K562 (cell line): ENCODE results near the gene TBRG1. TPM values are rescaled to one million over a fixed set of nuclear protein-coding genes. Genes with fewer than 3 reads are reported as not detected.

Experiments used
- CREM ChIP-seq: IDR thresholded peaks from 2 replicates; pipeline ENCODE4 v1.6.1; 2014; ENCODE audit warnings: antibody characterized with exemption, low read depth
- MYC ChIP-seq, 2 experiments: fragments of 250-450 bp in 1 of 2; sonication (Bioruptor Pico) in 1 of 2; IDR thresholded peaks; 2 replicates each; pipeline versions ENCODE4 v1.5.1 to v1.6.1; 2012 to 2021; ENCODE audit warnings: low read depth in 2 of 2, borderline replicate concordance in 1 of 2, improper control_type of control experiment in 1 of 2, low read length in 1 of 2, mild to moderate bottlenecking in 1 of 2, moderate library complexity in 1 of 2
- RFX1 ChIP-seq: fragments of 450-650 bp; IDR thresholded peaks from 2 replicates; pipeline ENCODE4 v1.6.1; 2016; ENCODE audit warnings: mild to moderate bottlenecking, moderate library complexity
- TAF15 ChIP-seq: fragments of 200-400 bp; formaldehyde crosslinking; IDR thresholded peaks from 2 replicates; pipeline ENCODE4 v1.6.1; 2017; ENCODE audit warnings: mild to moderate bottlenecking, low read depth, low read length, moderate library complexity
- ZNF785 ChIP-seq: fragments of 250-450 bp; sonication (Bioruptor Pico); IDR thresholded peaks from 2 replicates; pipeline ENCODE4 v1.4.0; 2020; ENCODE audit warnings: mild to moderate bottlenecking
- polyA plus RNA-seq, 8 experiments: library from polyadenylated mRNA; depleted of rRNA in 4 of 8; stranded (reverse) in 5 of 8; unstranded in 3 of 8; fragments of >200 nt; fragmentation: Nextera tagmentation in 2 of 8; fragmentation: Illumina TruSeq in 1 of 8; extraction: Ambion mirVana in 2 of 8; extraction: Trizol in 1 of 8; gene quantifications; 2 replicates each; pipeline versions ENCODE4 v1.2.1 to v1.2.3, GENCODE V29; 2011 to 2014; ENCODE audit warnings: inconsistent platforms in 1 of 8, missing spikeins in 1 of 8
- total RNA-seq, 7 experiments: library from RNA; depleted of rRNA in 6 of 7; stranded (reverse); fragments of >200 nt in 6 of 7; fragmentation: Illumina TruSeq in 2 of 7; extraction: Trizol in 2 of 7; gene quantifications; 2 replicates each; pipeline versions ENCODE4 v1.2.1 to v1.2.3, GENCODE V29; 2011 to 2021; ENCODE audit warnings: low replicate concordance in 1 of 7
- TF ChIP-seq, protein P1 (sequence below): fragments of 250-450 bp; sonication (Bioruptor Pico); IDR thresholded peaks from 2 replicates; pipeline ENCODE4 v1.5.0; 2022; ENCODE audit warnings: mild to moderate bottlenecking
- TF ChIP-seq, protein P2 (sequence below): fragments of 250-450 bp; sonication (Bioruptor Pico); IDR thresholded peaks from 2 replicates; pipeline ENCODE4 v1.4.0; 2020
- TF ChIP-seq, protein P3 (sequence below): IDR thresholded peaks from 2 replicates; pipeline ENCODE4 v1.6.1; 2012; ENCODE audit warnings: low read depth, low read length, improper control_type of control experiment, borderline replicate concordance
- TF ChIP-seq, protein P4 (sequence below): fragments of 250-450 bp; sonication (Bioruptor Pico); IDR thresholded peaks from 2 replicates; pipeline ENCODE4 v1.4.0; 2020
- TF ChIP-seq, protein P5 (sequence below): sonication (generic); formaldehyde crosslinking; IDR thresholded peaks from 2 replicates; pipeline ENCODE4 v1.8.0; 2022; ENCODE audit warnings: mild to moderate bottlenecking, missing genetic modification reagents, borderline replicate concordance

TBRG1 gene
- total and polyA plus RNA-seq, 9 of the 15 experiments (the other 6 are each of a cell fraction or from before 2014, with no cell fraction given) = 8.7 to 30.0 (median 20.2) TPM

DNA sequence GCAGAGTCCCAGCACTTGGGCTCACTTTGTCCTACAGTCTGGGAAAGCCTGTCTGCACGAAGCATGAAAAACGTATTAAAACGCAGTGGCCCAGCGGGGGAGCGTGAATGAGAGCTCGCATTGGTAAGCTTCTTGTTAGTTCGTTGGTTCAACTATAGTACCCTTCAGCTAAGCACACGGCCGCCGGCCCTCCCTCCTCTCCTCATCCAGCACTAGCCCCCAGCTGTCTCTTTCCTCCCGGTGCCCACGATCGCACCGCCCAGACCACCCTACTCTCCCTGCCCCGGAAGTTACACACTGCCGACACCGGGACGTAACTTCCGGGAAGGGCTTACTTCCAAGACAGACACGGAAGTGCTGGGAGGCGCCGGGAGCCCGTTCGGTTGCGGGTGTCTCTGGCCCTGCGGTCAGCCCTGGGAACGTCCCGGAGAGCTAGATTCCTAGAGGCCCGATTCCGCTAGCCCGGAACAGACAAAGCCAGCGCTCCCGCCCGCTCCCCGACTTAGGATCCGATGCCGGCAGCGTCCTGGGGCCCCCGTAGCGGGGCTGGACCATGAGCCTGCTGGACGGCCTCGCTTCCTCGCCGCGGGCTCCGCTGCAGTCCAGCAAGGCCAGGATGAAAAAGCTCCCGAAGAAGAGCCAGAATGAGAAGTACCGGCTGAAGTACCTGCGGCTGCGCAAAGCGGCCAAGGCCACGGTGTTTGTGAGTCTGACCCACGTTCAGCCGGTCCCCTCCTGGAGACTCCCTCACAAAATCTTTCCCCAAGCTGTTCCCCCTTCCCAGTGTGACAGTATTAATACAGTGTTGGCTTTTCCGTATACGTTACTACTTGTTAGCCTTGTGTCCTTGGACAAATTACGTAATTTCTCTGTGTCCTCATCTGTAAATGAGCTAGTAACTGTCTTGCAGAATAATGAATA, at the start of gene TBRG1 (continued):
- TF ChIP-seq, protein P1, sequence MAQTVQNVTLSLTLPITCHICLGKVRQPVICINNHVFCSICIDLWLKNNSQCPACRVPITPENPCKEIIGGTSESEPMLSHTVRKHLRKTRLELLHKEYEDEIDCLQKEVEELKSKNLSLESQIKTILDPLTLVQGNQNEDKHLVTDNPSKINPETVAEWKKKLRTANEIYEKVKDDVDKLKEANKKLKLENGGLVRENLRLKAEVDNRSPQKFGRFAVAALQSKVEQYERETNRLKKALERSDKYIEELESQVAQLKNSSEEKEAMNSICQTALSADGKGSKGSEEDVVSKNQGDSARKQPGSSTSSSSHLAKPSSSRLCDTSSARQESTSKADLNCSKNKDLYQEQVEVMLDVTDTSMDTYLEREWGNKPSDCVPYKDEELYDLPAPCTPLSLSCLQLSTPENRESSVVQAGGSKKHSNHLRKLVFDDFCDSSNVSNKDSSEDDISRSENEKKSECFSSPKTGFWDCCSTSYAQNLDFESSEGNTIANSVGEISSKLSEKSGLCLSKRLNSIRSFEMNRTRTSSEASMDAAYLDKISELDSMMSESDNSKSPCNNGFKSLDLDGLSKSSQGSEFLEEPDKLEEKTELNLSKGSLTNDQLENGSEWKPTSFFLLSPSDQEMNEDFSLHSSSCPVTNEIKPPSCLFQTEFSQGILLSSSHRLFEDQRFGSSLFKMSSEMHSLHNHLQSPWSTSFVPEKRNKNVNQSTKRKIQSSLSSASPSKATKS (CRISPR knock-in tag) = no peak
- TF ChIP-seq, protein P2, sequence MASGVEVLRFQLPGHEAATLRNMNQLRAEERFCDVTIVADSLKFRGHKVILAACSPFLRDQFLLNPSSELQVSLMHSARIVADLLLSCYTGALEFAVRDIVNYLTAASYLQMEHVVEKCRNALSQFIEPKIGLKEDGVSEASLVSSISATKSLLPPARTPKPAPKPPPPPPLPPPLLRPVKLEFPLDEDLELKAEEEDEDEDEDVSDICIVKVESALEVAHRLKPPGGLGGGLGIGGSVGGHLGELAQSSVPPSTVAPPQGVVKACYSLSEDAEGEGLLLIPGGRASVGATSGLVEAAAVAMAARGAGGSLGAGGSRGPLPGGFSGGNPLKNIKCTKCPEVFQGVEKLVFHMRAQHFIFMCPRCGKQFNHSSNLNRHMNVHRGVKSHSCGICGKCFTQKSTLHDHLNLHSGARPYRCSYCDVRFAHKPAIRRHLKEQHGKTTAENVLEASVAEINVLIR (CRISPR knock-in tag) = peak; percentile 83
- TF ChIP-seq ZNF785 (CRISPR knock-in tag) (no peak), MYC (IDR thresholded peaks at IDR 0.05; ENCODE audit: low read depth, low read length) (no peak), MYC (CRISPR knock-in tag; IDR thresholded peaks at IDR 0.05; ENCODE audit: borderline replicate concordance, low read depth) (peak; percentile 54; the same call in 1 of the 2 replicates), TAF15 (no peak), RFX1 (no peak), CREM (peak; percentile 96)
- TF ChIP-seq, protein P3, sequence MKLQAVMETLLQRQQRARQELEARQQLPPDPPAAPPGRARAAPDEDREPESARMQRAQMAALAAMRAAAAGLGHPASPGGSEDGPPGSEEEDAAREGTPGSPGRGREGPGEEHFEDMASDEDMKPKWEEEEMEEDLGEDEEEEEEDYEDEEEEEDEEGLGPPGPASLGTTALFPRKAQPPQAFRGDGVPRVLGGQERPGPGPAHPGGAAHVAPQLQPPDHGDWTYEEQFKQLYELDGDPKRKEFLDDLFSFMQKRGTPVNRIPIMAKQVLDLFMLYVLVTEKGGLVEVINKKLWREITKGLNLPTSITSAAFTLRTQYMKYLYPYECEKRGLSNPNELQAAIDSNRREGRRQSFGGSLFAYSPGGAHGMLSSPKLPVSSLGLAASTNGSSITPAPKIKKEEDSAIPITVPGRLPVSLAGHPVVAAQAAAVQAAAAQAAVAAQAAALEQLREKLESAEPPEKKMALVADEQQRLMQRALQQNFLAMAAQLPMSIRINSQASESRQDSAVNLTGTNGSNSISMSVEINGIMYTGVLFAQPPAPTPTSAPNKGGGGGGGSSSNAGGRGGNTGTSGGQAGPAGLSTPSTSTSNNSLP = no peak
- TF ChIP-seq, protein P4, sequence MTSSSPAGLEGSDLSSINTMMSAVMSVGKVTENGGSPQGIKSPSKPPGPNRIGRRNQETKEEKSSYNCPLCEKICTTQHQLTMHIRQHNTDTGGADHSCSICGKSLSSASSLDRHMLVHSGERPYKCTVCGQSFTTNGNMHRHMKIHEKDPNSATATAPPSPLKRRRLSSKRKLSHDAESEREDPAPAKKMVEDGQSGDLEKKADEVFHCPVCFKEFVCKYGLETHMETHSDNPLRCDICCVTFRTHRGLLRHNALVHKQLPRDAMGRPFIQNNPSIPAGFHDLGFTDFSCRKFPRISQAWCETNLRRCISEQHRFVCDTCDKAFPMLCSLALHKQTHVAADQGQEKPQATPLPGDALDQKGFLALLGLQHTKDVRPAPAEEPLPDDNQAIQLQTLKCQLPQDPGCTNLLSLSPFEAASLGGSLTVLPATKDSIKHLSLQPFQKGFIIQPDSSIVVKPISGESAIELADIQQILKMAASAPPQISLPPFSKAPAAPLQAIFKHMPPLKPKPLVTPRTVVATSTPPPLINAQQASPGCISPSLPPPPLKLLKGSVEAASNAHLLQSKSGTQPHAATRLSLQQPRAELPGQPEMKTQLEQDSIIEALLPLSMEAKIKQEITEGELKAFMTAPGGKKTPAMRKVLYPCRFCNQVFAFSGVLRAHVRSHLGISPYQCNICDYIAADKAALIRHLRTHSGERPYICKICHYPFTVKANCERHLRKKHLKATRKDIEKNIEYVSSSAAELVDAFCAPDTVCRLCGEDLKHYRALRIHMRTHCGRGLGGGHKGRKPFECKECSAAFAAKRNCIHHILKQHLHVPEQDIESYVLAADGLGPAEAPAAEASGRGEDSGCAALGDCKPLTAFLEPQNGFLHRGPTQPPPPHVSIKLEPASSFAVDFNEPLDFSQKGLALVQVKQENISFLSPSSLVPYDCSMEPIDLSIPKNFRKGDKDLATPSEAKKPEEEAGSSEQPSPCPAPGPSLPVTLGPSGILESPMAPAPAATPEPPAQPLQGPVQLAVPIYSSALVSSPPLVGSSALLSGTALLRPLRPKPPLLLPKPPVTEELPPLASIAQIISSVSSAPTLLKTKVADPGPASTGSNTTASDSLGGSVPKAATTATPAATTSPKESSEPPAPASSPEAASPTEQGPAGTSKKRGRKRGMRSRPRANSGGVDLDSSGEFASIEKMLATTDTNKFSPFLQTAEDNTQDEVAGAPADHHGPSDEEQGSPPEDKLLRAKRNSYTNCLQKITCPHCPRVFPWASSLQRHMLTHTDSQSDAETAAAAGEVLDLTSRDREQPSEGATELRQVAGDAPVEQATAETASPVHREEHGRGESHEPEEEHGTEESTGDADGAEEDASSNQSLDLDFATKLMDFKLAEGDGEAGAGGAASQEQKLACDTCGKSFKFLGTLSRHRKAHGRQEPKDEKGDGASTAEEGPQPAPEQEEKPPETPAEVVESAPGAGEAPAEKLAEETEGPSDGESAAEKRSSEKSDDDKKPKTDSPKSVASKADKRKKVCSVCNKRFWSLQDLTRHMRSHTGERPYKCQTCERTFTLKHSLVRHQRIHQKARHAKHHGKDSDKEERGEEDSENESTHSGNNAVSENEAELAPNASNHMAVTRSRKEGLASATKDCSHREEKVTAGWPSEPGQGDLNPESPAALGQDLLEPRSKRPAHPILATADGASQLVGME (CRISPR knock-in tag) = no peak
- TF ChIP-seq, protein P5, sequence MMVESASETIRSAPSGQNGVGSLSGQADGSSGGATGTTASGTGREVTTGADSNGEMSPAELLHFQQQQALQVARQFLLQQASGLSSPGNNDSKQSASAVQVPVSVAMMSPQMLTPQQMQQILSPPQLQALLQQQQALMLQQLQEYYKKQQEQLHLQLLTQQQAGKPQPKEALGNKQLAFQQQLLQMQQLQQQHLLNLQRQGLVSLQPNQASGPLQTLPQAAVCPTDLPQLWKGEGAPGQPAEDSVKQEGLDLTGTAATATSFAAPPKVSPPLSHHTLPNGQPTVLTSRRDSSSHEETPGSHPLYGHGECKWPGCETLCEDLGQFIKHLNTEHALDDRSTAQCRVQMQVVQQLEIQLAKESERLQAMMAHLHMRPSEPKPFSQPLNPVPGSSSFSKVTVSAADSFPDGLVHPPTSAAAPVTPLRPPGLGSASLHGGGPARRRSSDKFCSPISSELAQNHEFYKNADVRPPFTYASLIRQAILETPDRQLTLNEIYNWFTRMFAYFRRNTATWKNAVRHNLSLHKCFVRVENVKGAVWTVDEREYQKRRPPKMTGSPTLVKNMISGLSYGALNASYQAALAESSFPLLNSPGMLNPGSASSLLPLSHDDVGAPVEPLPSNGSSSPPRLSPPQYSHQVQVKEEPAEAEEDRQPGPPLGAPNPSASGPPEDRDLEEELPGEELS (CRISPR knock-in tag) = no peak
